Mesothelial cell of epicardium (in vitro differentiated cells): Measurements from ENCODE around the gene KLHL21. TPM values are rescaled to one million over a fixed set of nuclear protein-coding genes. Genes with fewer than 3 reads are reported as not detected.
A peak's percentile ranks its signal among the peaks of the same experiment; 100 is the strongest.

Experiments used
- DNase-seq, 2 experiments: peaks; one replicate each; pipeline ENCODE4 v3.0.0; 2021; ENCODE audit warnings: low spot score in 2 of 2; ENCODE audit not compliant: unreplicated experiment in 2 of 2
- H3K27ac Mint-ChIP-seq: 2 replicates; pipeline ENCODE4 v1.8.0; 2021; ENCODE audit warnings: mixed read lengths
- H3K27me3 Mint-ChIP-seq: 2 replicates; pipeline ENCODE4 v1.8.0; 2021; ENCODE audit warnings: low read depth, mixed read lengths
- H3K36me3 Mint-ChIP-seq: 2 replicates; pipeline ENCODE4 v1.8.0; 2021; ENCODE audit warnings: mixed read lengths
- H3K4me1 Mint-ChIP-seq: 2 replicates; pipeline ENCODE4 v1.8.0; 2021; ENCODE audit warnings: mixed read lengths
- H3K4me3 Mint-ChIP-seq: 2 replicates; pipeline ENCODE4 v1.8.0; 2021; ENCODE audit warnings: mild to moderate bottlenecking, moderate library complexity, mixed read lengths
- H3K9me3 Mint-ChIP-seq: 2 replicates; pipeline ENCODE4 v1.8.0; 2021; ENCODE audit warnings: mixed read lengths
- CTCF ChIP-seq: fragments of 200-600 bp; sonication (generic); IDR thresholded peaks from one replicate; pipeline ENCODE4 v1.5.0; 2021; ENCODE audit warnings: antibody characterized with exemption; ENCODE audit not compliant: unreplicated experiment
- total RNA-seq: library from RNA; stranded (reverse); gene quantifications from 3 replicates; pipeline ENCODE4 v1.2.1, GENCODE V29; 2021

Gene KLHL21
- total RNA-seq, 1 donor from 2014 or later: 25.1 TPM

- Mint-ChIP-seq H3K36me3 (peaks cover 6% of the 10 kb centered on the region), H3K4me3 (peak within 1 kb of the TSS; percentile 79), H3K9me3 (no peaks in the 10 kb centered on the region), H3K27me3 (no peaks in the 10 kb centered on the region), H3K27ac (peak within 1 kb of the TSS; percentile 67), H3K4me1 (peaks cover 14% of the 10 kb centered on the region)
- TF ChIP-seq CTCF: peak; percentile 95
- peak; percentile 91 to 98 for DNase-seq
These were observed 48.4 kb downstream of the KLHL21 start, which contains the start of gene NOL9 for GRCh38 chr1:6554031-6554906. NOL9 (minus strand) TSS chr1:6554513; CDS start chr1:6554502, 11 bp downstream.

GRCh38 chr1:6547301-6547700 lies 55.4 kb downstream of the KLHL21 start:
- no peak for DNase-seq
- H3K36me3 Mint-ChIP-seq: peaks cover 26% of the 10 kb centered on the region
- H3K4me3 Mint-ChIP-seq: no peak overlapping the region
- no peaks in the 10 kb centered on the region for H3K27me3 Mint-ChIP-seq
- no peak for TF ChIP-seq CTCF
- no peak overlapping the region for H3K27ac Mint-ChIP-seq
- H3K4me1 Mint-ChIP-seq: no peaks in the 10 kb centered on the region
- H3K9me3 Mint-ChIP-seq: no peaks in the 10 kb centered on the region

- DNase-seq: no peak
- Mint-ChIP-seq H3K27ac (no peak overlapping the region), H3K4me1 (no peaks in the 10 kb centered on the region), H3K4me3 (no peak overlapping the region), H3K9me3 (no peaks in the 10 kb centered on the region), H3K36me3 (peaks cover 30% of the 10 kb centered on the region), H3K27me3 (no peaks in the 10 kb centered on the region)
- TF ChIP-seq CTCF: no peak
These were observed 56.3 kb downstream of the KLHL21 start for GRCh38 chr1:6546326-6546725.

- Mint-ChIP-seq H3K9me3 (no peaks in the 10 kb centered on the region), H3K36me3 (peaks cover 30% of the 10 kb centered on the region), H3K27ac (no peak overlapping the region), H3K4me1 (no peaks in the 10 kb centered on the region), H3K27me3 (no peaks in the 10 kb centered on the region), H3K4me3 (no peak overlapping the region)
- no peak for DNase-seq
- TF ChIP-seq CTCF: no peak
These were observed 57.2 kb downstream of the KLHL21 start for GRCh38 chr1:6545276-6546112.

GRCh38 chr1:6544831-6545230 lies 57.8 kb downstream of the KLHL21 start:
- Mint-ChIP-seq H3K27ac (no peak overlapping the region), H3K4me3 (no peak overlapping the region), H3K4me1 (no peaks in the 10 kb centered on the region), H3K27me3 (no peaks in the 10 kb centered on the region), H3K36me3 (peaks cover 27% of the 10 kb centered on the region), H3K9me3 (no peaks in the 10 kb centered on the region)
- TF ChIP-seq CTCF: no peak
- DNase-seq: no peak

Other genes starting within 250 kb of the KLHL21 start
- gene ACOT7, start 209.1 kb downstream of the KLHL21 start, total RNA-seq: 17.4 to 21.3 TPM (median 20.3 TPM) in 3 replicates
- 0.90 to 1.1 TPM (median 0.98 TPM) in 3 replicates for gene HES2, start 182.9 kb downstream of the KLHL21 start, total RNA-seq
- 1.2 to 1.6 TPM (median 1.4 TPM) in 3 replicates for gene ESPN, start 178.1 kb downstream of the KLHL21 start, total RNA-seq
- 38.9 to 41.6 TPM (median 39.4 TPM) in 3 replicates for gene TNFRSF25, start 136.7 kb downstream of the KLHL21 start, total RNA-seq
- 49.3 to 51.2 TPM (median 50.7 TPM) in 3 replicates for gene PLEKHG5, start 111.2 kb downstream of the KLHL21 start, total RNA-seq
- 37.5 to 44.4 TPM (median 37.9 TPM) in 3 replicates for gene NOL9, start 48.4 kb downstream of the KLHL21 start, total RNA-seq
- gene TAS1R1, start 47.6 kb downstream of the KLHL21 start, total RNA-seq: not detected in 3 replicates
- gene ZBTB48, start 22.9 kb downstream of the KLHL21 start, total RNA-seq: 33.6 to 41.5 TPM (median 33.8 TPM) in 3 replicates
- 33.7 to 35.0 TPM (median 34.0 TPM) in 3 replicates for gene PHF13, start 10.9 kb upstream of the KLHL21 start, total RNA-seq
- 19.8 to 22.9 TPM (median 20.0 TPM) in 3 replicates for gene THAP3, start 22.0 kb upstream of the KLHL21 start, total RNA-seq
- 60.9 to 65.1 TPM (median 63.4 TPM) in 3 replicates for gene DNAJC11, start 98.9 kb upstream of the KLHL21 start, total RNA-seq
- gene CAMTA1, start 182.6 kb upstream of the KLHL21 start, total RNA-seq: 70.4 to 78.3 TPM (median 71.4 TPM) in 3 replicates